Type B pancreatic cell (in vitro differentiated cells): ENCODE measurements around the gene ANKRD10. TPM values are rescaled to one million over a fixed set of nuclear protein-coding genes. Genes with fewer than 3 reads are reported as not detected.

Experiments used
- DNase-seq: peaks from one replicate; pipeline ENCODE4 v3.0.0; 2021; ENCODE audit warnings: mixed read lengths; ENCODE audit not compliant: unreplicated experiment; ENCODE audit errors: extremely low spot score
- H3K27ac Mint-ChIP-seq: 2 replicates; pipeline ENCODE4 v1.8.0; 2021; ENCODE audit warnings: mild to moderate bottlenecking, mixed read lengths
- H3K27me3 Mint-ChIP-seq: 2 replicates; pipeline ENCODE4 v1.8.0; 2021; ENCODE audit warnings: mixed read lengths
- H3K36me3 Mint-ChIP-seq: 2 replicates; pipeline ENCODE4 v1.8.0; 2021; ENCODE audit warnings: mixed read lengths
- H3K4me1 Mint-ChIP-seq: one replicate; pipeline ENCODE4 v1.8.0; 2021; ENCODE audit warnings: mixed read lengths; ENCODE audit not compliant: unreplicated experiment
- H3K4me3 Mint-ChIP-seq: 2 replicates; pipeline ENCODE4 v1.8.0; 2021; ENCODE audit warnings: mild to moderate bottlenecking, mixed read lengths
- H3K9me3 Mint-ChIP-seq: 2 replicates; pipeline ENCODE4 v1.8.0; 2021; ENCODE audit warnings: mixed read lengths
- total RNA-seq: library from RNA; stranded (reverse); gene quantifications from 2 replicates; pipeline ENCODE4 v1.2.1, GENCODE V29; 2021; ENCODE audit warnings: low replicate concordance
- TF ChIP-seq, protein P1 (sequence below): fragments of 200-600 bp; sonication (generic); conservative IDR thresholded peaks from 2 replicates; pipeline ENCODE4 v1.5.0; 2021; ENCODE audit warnings: antibody characterized with exemption, mild to moderate bottlenecking

ANKRD10 gene
- total RNA-seq, 1 donor from 2014 or later, result 142 TPM

DNA sequence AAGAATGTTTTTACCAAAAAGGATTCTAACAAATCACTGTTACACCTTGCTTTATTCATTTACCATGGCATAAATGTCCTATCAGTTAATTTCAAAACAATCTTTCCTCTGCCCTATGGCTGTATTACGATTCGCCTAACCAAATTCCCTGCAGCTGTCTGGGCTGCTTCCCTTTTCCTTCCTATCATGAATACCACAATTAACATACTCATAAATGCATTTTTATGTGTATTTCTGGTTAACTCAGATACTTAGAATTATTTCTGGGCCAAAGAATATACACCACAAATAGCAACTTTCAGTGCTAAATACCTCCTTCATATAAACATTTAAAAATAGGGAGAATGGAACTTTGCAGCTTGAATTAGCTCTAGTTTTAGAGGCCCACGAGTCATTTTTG lies 30.4 kb downstream of the ANKRD10 start:
- H3K9me3 Mint-ChIP-seq, result no peaks in the 10 kb centered on the region

DNA sequence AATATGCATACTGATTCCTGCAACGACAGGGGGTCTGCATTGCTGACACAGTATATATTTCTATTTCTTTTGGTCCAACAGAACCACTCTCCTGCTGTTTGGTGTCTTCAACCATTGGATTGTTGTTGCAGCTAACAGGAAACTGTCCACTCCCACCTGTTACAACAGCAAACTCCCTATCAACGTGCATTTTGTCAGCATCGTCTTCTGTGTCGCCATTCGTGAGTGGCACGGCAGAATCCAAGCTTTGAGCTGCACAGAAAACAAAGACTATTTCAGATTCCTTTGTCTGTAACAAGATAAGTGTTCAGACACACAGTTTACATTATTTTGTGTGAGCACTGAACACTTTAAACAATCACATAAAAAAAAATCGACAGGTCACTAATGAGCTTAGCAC lies 31.3 kb downstream of the ANKRD10 start:
- H3K9me3 Mint-ChIP-seq, result no peaks in the 10 kb centered on the region
- no peaks in the 10 kb centered on the region for H3K27me3 Mint-ChIP-seq
- H3K4me1 Mint-ChIP-seq, result peaks cover 33% of the 10 kb centered on the region
- peaks cover 3% of the 10 kb centered on the region for H3K36me3 Mint-ChIP-seq
- TF ChIP-seq, protein P1, sequence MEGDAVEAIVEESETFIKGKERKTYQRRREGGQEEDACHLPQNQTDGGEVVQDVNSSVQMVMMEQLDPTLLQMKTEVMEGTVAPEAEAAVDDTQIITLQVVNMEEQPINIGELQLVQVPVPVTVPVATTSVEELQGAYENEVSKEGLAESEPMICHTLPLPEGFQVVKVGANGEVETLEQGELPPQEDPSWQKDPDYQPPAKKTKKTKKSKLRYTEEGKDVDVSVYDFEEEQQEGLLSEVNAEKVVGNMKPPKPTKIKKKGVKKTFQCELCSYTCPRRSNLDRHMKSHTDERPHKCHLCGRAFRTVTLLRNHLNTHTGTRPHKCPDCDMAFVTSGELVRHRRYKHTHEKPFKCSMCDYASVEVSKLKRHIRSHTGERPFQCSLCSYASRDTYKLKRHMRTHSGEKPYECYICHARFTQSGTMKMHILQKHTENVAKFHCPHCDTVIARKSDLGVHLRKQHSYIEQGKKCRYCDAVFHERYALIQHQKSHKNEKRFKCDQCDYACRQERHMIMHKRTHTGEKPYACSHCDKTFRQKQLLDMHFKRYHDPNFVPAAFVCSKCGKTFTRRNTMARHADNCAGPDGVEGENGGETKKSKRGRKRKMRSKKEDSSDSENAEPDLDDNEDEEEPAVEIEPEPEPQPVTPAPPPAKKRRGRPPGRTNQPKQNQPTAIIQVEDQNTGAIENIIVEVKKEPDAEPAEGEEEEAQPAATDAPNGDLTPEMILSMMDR, result no peak
- no peak overlapping the region for H3K4me3 Mint-ChIP-seq
- DNase-seq, result no peak
- H3K27ac Mint-ChIP-seq, result no peak overlapping the region

More for the DNA sequence above, 30.4 kb downstream of the ANKRD10 start:
- TF ChIP-seq, protein P1, result no peak
- H3K4me3 Mint-ChIP-seq, result no peak overlapping the region
- no peak overlapping the region for H3K27ac Mint-ChIP-seq
- H3K36me3 Mint-ChIP-seq, result peaks cover 3% of the 10 kb centered on the region
- no peak for DNase-seq
- H3K27me3 Mint-ChIP-seq, result no peaks in the 10 kb centered on the region
- H3K4me1 Mint-ChIP-seq, result peaks cover 41% of the 10 kb centered on the region

DNA sequence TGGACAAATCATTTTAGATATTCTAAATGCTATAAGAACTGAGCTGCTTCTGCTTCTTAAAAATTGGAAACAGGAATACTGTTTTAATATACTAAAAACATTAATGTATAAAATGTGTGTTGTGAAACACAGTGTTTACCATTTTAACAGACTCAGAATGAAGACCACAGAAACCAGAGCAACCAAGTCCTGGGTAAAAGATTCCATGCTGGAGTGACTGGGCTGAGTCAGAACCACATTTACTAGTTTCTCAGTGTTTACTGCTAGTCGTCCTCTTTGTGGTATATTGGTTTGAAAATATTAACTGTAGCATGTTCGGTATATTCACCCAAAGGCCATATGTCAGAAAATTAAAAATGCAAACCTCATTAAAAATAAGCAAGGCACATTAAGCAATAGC lies 31.9 kb downstream of the ANKRD10 start:
- Mint-ChIP-seq H3K36me3 (peaks cover 3% of the 10 kb centered on the region), H3K4me1 (peaks cover 33% of the 10 kb centered on the region), H3K27ac (no peak overlapping the region), H3K27me3 (no peaks in the 10 kb centered on the region), H3K4me3 (no peak overlapping the region), H3K9me3 (no peaks in the 10 kb centered on the region)
- no peak for DNase-seq
- TF ChIP-seq, protein P1, result no peak

DNA sequence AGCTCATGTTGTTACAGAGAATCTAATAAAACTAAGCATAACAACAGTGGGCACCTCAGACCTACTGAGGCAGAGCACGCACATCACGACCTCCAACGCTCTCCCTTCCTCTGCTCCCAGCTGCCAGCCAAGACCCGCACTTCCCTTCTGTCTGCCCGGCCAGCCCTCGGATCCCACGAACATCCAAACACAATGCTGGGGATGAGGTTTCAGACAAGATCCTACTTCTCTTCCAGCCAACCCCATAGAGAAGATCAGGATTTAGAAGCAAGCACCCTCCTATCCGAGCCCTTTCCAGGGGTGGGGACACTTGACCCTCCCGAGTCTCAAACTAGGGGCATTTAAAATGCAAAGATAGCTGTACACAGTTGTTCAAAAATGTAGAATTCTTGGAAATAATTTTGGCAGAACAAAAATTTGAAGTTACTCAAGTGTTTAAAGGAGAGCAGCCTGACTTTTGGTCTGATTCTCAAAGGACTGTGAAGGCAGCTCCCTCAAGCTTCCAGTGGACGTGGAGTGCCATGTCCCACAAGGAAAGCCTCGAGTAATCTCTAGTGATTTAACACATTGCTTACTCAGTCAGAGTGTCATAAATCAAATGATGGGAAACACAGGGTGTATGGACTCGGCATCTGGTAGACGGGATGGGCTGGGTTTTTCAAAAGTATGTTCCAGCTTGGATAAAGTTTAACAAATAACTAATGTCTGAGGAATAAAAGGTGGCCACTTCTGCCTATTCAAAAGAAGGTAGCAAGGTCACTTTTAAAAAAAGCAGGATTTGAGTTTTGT lies 32.8 kb downstream of the ANKRD10 start:
- no peaks in the 10 kb centered on the region for H3K9me3 Mint-ChIP-seq
- H3K4me1 Mint-ChIP-seq, result peaks cover 33% of the 10 kb centered on the region
- no peak overlapping the region for H3K4me3 Mint-ChIP-seq
- TF ChIP-seq, protein P1, result no peak
- no peak overlapping the region for H3K27ac Mint-ChIP-seq
- H3K36me3 Mint-ChIP-seq, result peaks cover 3% of the 10 kb centered on the region
- DNase-seq, result no peak
- no peaks in the 10 kb centered on the region for H3K27me3 Mint-ChIP-seq

DNA sequence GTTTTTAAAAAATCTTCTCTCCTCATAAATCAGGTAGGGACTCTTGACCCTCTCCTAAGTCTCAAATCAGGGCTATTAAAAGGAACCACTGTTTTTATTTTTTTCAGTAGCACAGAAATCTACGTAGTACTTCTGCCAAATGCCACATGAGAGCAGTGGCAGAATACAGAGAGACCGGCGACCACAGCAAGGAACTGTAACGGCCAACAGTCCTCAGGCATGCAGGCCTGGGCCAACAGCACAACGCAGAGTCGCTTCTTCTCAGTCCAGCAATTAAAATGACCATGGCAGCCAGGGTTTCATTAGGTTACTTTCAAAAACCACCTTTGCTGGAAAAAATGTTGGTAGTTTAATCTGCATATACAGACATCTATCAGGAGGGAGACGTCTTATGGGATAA lies 34.2 kb downstream of the ANKRD10 start:
- Mint-ChIP-seq H3K27me3 (no peaks in the 10 kb centered on the region), H3K4me3 (no peak overlapping the region), H3K27ac (no peak overlapping the region), H3K4me1 (peaks cover 26% of the 10 kb centered on the region), H3K36me3 (peaks cover 3% of the 10 kb centered on the region), H3K9me3 (no peaks in the 10 kb centered on the region)
- TF ChIP-seq, protein P1, result no peak
- DNase-seq, result no peak
